Measurements from ENCODE around the gene SIX3.

The SIX3 gene

DNA sequence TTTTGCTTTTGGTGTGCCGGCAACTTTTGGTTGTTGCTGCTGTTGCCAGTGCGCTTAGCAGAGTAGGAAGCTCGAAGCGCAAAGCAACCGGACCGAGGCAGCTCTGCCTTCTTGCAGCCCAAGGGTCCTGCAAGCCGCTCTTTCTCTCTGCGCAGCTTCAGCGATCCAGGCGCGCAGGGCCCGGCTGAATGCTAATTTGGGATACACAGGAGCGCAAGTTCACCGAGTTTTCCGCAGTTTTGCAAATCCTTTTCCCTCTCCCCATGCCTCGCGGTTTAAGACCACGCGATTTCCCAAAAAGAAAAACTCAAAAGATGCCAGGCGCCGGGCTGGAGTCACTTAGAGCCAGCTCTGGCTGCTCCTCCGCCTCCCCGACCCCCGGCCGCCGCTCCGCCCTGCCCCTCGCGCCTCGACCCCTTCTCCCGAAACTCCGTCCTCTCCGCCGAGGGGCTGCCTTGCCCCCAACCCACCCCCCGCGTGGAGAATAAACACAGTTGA is 13.5 kb upstream of the SIX3 start:
- Histone ChIP-seq H3K27ac (no peak overlapping the region), H3K27me3 (peaks cover 100% of the 10 kb centered on the region), H3K9me3 (no peaks in the 10 kb centered on the region), H3K4me1 (ENCODE audit: control insufficient read depth in 1 of 2, insufficient read depth in 1 of 2, low read depth in 1 of 2, low read length in 1 of 2) (no peaks in the 10 kb centered on the region), H3K4me3 (ENCODE audit: low read depth in 1 of 2, low read length in 1 of 2) (no peak overlapping the region), H3K36me3 (no peaks in the 10 kb centered on the region)
- TF ChIP-seq, protein P1, sequence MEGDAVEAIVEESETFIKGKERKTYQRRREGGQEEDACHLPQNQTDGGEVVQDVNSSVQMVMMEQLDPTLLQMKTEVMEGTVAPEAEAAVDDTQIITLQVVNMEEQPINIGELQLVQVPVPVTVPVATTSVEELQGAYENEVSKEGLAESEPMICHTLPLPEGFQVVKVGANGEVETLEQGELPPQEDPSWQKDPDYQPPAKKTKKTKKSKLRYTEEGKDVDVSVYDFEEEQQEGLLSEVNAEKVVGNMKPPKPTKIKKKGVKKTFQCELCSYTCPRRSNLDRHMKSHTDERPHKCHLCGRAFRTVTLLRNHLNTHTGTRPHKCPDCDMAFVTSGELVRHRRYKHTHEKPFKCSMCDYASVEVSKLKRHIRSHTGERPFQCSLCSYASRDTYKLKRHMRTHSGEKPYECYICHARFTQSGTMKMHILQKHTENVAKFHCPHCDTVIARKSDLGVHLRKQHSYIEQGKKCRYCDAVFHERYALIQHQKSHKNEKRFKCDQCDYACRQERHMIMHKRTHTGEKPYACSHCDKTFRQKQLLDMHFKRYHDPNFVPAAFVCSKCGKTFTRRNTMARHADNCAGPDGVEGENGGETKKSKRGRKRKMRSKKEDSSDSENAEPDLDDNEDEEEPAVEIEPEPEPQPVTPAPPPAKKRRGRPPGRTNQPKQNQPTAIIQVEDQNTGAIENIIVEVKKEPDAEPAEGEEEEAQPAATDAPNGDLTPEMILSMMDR (IDR thresholded peaks at IDR 0.05), result no peak

DNA sequence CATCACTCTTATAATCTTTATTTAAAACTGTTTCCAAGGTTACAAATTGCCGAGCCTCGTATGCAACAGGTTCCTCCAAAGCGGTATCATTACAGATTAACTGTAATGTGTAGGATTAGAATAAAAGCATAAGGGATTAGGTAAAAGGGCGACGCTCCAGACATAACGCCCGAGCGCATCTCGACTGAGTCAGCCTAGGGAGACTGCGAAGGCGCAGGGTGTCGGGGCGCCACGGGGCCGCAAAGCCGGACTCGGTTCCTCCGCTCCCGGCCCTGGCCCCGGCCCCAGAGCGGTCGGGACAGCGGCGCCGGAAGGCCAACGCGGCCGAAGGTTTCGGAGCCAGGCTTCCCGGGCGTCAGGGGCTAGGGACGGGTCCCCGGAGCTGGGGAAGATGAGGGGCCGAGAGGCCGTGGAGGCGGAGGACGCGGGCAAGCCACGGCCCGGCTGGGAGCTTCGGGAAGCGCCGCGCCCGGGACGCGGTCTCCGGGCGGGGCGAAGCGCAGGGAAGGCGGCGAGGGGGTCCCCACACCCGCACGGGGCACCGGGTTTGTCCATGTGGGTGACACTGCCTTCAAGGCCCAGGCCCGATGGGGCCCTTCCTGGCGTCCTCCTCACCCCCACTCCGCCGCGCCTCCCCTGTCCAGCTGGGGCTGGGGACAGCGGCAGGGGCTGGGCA is 12.9 kb upstream of the SIX3 start:
- peaks cover 100% of the 10 kb centered on the region for H3K27me3 ChIP-seq

DNA sequence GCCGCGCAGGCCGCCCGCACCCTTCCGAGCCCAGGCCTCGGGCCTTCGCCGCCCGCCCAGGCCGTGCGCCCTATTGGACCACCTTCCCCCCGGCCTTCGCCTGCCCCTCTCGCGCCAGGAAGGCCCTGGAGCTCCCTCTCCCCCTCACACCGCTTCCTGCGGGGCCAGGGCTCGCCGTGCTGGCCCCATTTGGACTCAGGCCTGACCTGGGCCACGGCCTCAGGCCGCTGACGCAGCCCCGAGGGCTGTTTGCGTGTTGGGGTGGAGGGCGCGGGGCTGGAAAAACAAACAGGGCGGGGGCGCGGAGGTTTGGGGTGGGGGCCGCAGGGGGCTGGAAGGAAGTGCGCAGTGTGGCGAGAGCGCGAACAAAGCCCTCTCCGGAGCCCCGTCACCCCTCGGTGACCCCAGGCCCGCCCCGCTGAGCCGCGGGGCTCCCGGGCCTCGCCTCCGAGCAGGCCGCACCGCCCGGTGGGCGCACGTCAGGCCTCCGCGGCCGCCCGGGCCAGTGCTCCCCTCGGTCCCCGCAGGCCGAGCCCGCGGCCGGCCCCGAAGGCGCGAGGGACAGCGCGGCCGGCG is 12.3 kb upstream of the SIX3 start:
- H3K27ac ChIP-seq, result no peak overlapping the region
- no peaks in the 10 kb centered on the region for H3K36me3 ChIP-seq
- TF ChIP-seq, protein P1 (IDR thresholded peaks at IDR 0.05), result no peak
- peaks cover 100% of the 10 kb centered on the region for H3K27me3 ChIP-seq
- no peak overlapping the region for H3K4me3 ChIP-seq (ENCODE audit: low read depth in 1 of 2, low read length in 1 of 2)
- no peaks in the 10 kb centered on the region for H3K9me3 ChIP-seq
- no peaks in the 10 kb centered on the region for H3K4me1 ChIP-seq (ENCODE audit: control insufficient read depth in 1 of 2, insufficient read depth in 1 of 2, low read depth in 1 of 2, low read length in 1 of 2)

More for the DNA sequence above, 12.9 kb upstream of the SIX3 start:
- no peaks in the 10 kb centered on the region for H3K9me3 ChIP-seq
- no peaks in the 10 kb centered on the region for H3K36me3 ChIP-seq
- TF ChIP-seq, protein P1 (IDR thresholded peaks at IDR 0.05), result no peak
- H3K4me3 ChIP-seq (ENCODE audit: low read depth in 1 of 2, low read length in 1 of 2), result no peak overlapping the region
- no peak overlapping the region for H3K27ac ChIP-seq
- no peaks in the 10 kb centered on the region for H3K4me1 ChIP-seq (ENCODE audit: control insufficient read depth in 1 of 2, insufficient read depth in 1 of 2, low read depth in 1 of 2, low read length in 1 of 2)

DNA sequence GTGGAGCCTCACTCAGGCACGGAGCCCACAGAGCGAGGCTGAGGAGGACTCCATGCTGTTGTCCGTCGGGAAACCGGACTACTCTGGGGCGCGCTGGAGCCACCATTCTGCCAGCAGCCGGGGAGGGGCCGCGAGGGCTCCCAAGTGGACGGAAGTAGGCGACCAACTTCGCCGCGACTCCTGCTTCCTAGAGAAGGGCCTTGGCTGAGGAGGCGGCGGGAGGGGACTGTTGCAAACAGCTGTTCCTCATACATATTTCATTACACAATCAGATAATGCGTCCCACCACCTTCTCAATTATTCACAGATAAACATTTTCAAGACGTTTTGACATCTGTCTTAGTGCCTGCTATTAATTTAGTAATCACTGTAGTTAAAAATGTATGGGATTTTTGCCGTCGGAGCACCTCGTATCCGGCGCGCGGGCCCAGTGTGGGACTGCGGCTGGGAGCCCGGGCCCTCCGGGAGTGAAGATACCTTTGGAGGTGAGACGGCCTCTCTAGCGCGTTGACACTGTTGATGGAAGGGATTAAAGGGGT is 11.7 kb upstream of the SIX3 start:
- Histone ChIP-seq H3K4me3 (ENCODE audit: low read depth in 1 of 2, low read length in 1 of 2) (no peak overlapping the region), H3K4me1 (ENCODE audit: control insufficient read depth in 1 of 2, insufficient read depth in 1 of 2, low read depth in 1 of 2, low read length in 1 of 2) (no peaks in the 10 kb centered on the region), H3K27ac (no peak overlapping the region), H3K36me3 (no peaks in the 10 kb centered on the region), H3K9me3 (no peaks in the 10 kb centered on the region), H3K27me3 (peaks cover 100% of the 10 kb centered on the region)
- TF ChIP-seq, protein P1 (IDR thresholded peaks at IDR 0.05), result no peak

DNA sequence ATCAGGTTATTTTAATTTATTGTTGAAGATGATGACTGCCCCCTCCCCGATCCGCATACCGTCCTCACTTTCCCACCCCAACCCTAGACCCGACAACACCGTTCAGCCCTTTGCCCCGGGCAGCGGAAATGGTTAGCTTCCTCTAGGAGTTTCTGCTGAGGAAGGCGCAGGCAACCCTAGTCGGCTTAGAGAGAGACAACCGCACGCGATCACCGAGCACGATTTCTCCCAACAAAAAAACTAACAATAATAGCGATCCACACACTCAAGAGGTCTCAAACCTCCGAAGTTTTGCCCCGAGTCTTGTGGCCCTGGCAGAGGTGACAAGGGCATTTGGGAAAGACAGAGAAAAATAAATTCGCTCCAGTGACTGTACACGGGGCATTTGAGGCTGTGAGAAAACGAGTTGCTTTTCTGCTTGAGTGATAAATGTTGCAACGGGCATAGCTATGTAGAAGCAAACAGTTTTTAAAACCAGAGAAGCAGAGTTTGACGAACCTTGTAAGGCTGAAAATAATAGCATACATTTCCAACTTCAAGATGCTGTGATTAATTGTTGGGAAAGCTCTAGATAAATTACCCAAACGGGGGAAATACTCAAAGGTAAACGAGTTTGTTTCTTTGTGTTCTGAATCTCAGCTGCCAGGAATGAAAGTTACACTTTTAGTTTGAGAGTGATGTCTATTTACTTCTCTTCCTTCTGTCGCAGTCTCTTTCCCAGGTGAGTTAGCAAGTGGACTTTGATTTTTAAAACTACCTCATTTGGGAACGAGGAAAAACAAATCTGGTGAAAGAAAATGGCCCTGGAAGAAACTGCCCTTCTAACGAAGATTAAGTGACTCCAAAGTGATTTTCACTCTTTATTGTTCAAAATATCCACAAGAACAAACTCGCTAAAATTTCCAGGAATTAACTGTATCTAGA is 11.0 kb upstream of the SIX3 start:
- Histone ChIP-seq H3K4me3 (ENCODE audit: low read depth in 1 of 2, low read length in 1 of 2) (no peak overlapping the region), H3K27me3 (peaks cover 100% of the 10 kb centered on the region), H3K36me3 (no peaks in the 10 kb centered on the region), H3K4me1 (ENCODE audit: control insufficient read depth in 1 of 2, insufficient read depth in 1 of 2, low read depth in 1 of 2, low read length in 1 of 2) (no peaks in the 10 kb centered on the region), H3K27ac (no peak overlapping the region), H3K9me3 (no peaks in the 10 kb centered on the region)
- TF ChIP-seq, protein P1 (IDR thresholded peaks at IDR 0.05), result no peak
